ENCODE results near the gene NFRKB. TPM values are rescaled to one million over a fixed set of nuclear protein-coding genes. Genes with fewer than 3 reads are reported as not detected.

Gene NFRKB
- total RNA-seq, 4 donors from 2014 or later, result 42.1 to 94.4 (median 48.5) TPM

GRCh38 chr11:129937592-129938238, 42.3 kb upstream of the NFRKB start:
- no peaks in the 10 kb centered on the region for H3K27me3 ChIP-seq
- no peaks in the 10 kb centered on the region for H3K9me3 ChIP-seq
- H3K4me1 ChIP-seq, result no peaks in the 10 kb centered on the region
- WGBS, result 90% methylated on average over 4 of the region's 4 CpGs
- DNase-seq (ENCODE audit: low spot score in 2 of 2), result no peak
- TF ChIP-seq POLR2AphosphoS5 (IDR thresholded peaks at IDR 0.05) (no peak), EP300 (IDR thresholded peaks at IDR 0.05) (no peak), POLR2A (IDR thresholded peaks at IDR 0.05) (no peak)
- TF ChIP-seq, protein P1, sequence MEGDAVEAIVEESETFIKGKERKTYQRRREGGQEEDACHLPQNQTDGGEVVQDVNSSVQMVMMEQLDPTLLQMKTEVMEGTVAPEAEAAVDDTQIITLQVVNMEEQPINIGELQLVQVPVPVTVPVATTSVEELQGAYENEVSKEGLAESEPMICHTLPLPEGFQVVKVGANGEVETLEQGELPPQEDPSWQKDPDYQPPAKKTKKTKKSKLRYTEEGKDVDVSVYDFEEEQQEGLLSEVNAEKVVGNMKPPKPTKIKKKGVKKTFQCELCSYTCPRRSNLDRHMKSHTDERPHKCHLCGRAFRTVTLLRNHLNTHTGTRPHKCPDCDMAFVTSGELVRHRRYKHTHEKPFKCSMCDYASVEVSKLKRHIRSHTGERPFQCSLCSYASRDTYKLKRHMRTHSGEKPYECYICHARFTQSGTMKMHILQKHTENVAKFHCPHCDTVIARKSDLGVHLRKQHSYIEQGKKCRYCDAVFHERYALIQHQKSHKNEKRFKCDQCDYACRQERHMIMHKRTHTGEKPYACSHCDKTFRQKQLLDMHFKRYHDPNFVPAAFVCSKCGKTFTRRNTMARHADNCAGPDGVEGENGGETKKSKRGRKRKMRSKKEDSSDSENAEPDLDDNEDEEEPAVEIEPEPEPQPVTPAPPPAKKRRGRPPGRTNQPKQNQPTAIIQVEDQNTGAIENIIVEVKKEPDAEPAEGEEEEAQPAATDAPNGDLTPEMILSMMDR (IDR thresholded peaks at IDR 0.05), result no peak
- peaks cover 16% of the 10 kb centered on the region for H3K36me3 ChIP-seq
- H3K27ac ChIP-seq, result no peak overlapping the region
- no peak overlapping the region for H3K4me3 ChIP-seq

GRCh38 chr11:129935723-129936122, 40.3 kb upstream of the NFRKB start:
- H3K9me3 ChIP-seq, result no peaks in the 10 kb centered on the region
- no peak for TF ChIP-seq POLR2AphosphoS5 (IDR thresholded peaks at IDR 0.05)
- TF ChIP-seq, protein P1 (IDR thresholded peaks at IDR 0.05), result no peak
- TF ChIP-seq EP300 (IDR thresholded peaks at IDR 0.05), result no peak
- TF ChIP-seq POLR2A (IDR thresholded peaks at IDR 0.05), result no peak

GRCh38 chr11:129933891-129934290, 38.5 kb upstream of the NFRKB start:
- Histone ChIP-seq H3K4me3 (no peak overlapping the region), H3K36me3 (peaks cover 17% of the 10 kb centered on the region), H3K4me1 (peaks cover 5% of the 10 kb centered on the region), H3K27me3 (no peaks in the 10 kb centered on the region), H3K27ac (no peak overlapping the region), H3K9me3 (no peaks in the 10 kb centered on the region)
- DNase-seq (ENCODE audit: low spot score in 2 of 2), result no peak
- WGBS, result 91% methylated on average over 9 of the region's 9 CpGs
- TF ChIP-seq POLR2A (IDR thresholded peaks at IDR 0.05) (no peak), EP300 (IDR thresholded peaks at IDR 0.05) (no peak), POLR2AphosphoS5 (IDR thresholded peaks at IDR 0.05) (no peak)
- TF ChIP-seq, protein P1 (IDR thresholded peaks at IDR 0.05), result no peak

More at GRCh38 chr11:129935723-129936122, 40.3 kb upstream of the NFRKB start:
- DNase-seq (ENCODE audit: low spot score in 2 of 2), result no peak
- Histone ChIP-seq H3K4me3 (no peak overlapping the region), H3K27ac (no peak overlapping the region), H3K27me3 (no peaks in the 10 kb centered on the region), H3K36me3 (peaks cover 7% of the 10 kb centered on the region), H3K4me1 (no peaks in the 10 kb centered on the region)
- 91% methylated on average over 3 of the region's 3 CpGs for WGBS

DNA sequence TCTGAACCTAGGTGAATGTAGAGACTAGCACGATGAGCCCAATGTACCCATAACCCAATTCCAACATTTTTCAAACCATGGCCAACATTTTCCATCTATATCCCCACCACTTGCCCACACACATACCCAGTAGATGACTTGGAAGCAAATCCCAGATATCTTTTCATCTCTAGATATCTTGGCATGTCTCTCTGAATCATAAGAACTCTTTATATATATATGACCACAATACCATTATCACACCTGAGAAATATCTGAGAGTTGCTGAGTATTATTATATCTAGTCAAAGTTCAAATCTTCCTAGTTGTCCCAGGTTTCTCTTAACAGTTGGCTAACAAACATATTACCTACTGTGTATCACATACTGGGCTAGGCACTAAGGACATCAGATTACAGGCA, 37.9 kb upstream of the NFRKB start:
- Histone ChIP-seq H3K27ac (no peak overlapping the region), H3K4me3 (no peak overlapping the region), H3K9me3 (no peaks in the 10 kb centered on the region), H3K36me3 (peaks cover 21% of the 10 kb centered on the region), H3K27me3 (no peaks in the 10 kb centered on the region), H3K4me1 (peaks cover 5% of the 10 kb centered on the region)
- no peak for DNase-seq (ENCODE audit: low spot score in 2 of 2)
- TF ChIP-seq EP300 (IDR thresholded peaks at IDR 0.05) (no peak), POLR2A (IDR thresholded peaks at IDR 0.05) (no peak), POLR2AphosphoS5 (IDR thresholded peaks at IDR 0.05) (no peak)
- TF ChIP-seq, protein P1 (IDR thresholded peaks at IDR 0.05), result no peak
- WGBS, result 78% methylated on average over 1 of the region's 1 CpG

GRCh38 chr11:129932381-129933067, 37.1 kb upstream of the NFRKB start:
- 52% methylated on average over 7 of the region's 7 CpGs for WGBS
- Histone ChIP-seq H3K36me3 (peaks cover 22% of the 10 kb centered on the region), H3K27me3 (no peaks in the 10 kb centered on the region), H3K4me3 (no peak overlapping the region), H3K27ac (no peak overlapping the region), H3K9me3 (no peaks in the 10 kb centered on the region), H3K4me1 (peaks cover 5% of the 10 kb centered on the region)
- no peak for DNase-seq (ENCODE audit: low spot score in 2 of 2)
- TF ChIP-seq EP300 (IDR thresholded peaks at IDR 0.05) (no peak), POLR2A (IDR thresholded peaks at IDR 0.05) (no peak)
- TF ChIP-seq, protein P1 (IDR thresholded peaks at IDR 0.05), result no peak
